ENCODE data around the gene MAP2K4. TPM values are rescaled to one million over a fixed set of nuclear protein-coding genes. Genes with fewer than 3 reads are reported as not detected.

Gene MAP2K4
- total and polyA plus RNA-seq, 2 experiments from 2014 or later, result 43.4 to 76.9 TPM

DNA sequence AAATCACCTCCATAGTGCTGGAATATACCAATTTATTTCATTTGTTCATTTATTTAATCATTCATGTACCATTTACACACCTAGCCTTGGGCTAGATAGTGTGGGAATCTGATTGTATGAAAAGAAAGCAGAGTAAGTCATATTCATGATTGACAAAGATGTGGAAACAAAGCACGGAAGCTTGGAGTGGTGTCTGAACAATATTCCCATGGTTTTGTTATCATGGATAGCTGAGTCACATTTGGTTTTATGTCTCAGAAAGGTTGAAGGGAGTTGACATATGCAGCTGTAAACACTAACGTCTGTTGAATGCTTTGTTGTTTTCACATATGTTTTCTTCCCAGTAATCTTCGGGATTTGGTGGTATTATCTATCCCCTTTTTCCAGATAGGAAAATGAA is 76.6 kb downstream of the MAP2K4 start:
- H3K4me1 ChIP-seq (ENCODE audit: low read depth), result peaks cover 5% of the 10 kb centered on the region
- DNase-seq (ENCODE audit: low read depth in 1 of 2, low spot score in 1 of 2), result peak in 1 of 2 donors; percentile 73
- H3K9me3 ChIP-seq (ENCODE audit: low read depth), result no peaks in the 10 kb centered on the region
- no peak for TF ChIP-seq CTCF (IDR thresholded peaks at IDR 0.05; ENCODE audit: low read depth, low read length)
- no peaks in the 10 kb centered on the region for H3K27me3 ChIP-seq
- peaks cover 4% of the 10 kb centered on the region for H3K36me3 ChIP-seq
- no peak overlapping the region for H3K4me3 ChIP-seq
- no peak overlapping the region for H3K27ac ChIP-seq

GRCh38 chr17:12098568-12098967 is 77.9 kb downstream of the MAP2K4 start:
- H3K4me3 ChIP-seq, result no peak overlapping the region
- no peak for DNase-seq (ENCODE audit: low read depth in 1 of 2, low spot score in 1 of 2)
- H3K4me1 ChIP-seq (ENCODE audit: low read depth), result no peaks in the 10 kb centered on the region
- H3K9me3 ChIP-seq (ENCODE audit: low read depth), result no peaks in the 10 kb centered on the region
- no peak overlapping the region for H3K27ac ChIP-seq
- no peak for TF ChIP-seq CTCF (IDR thresholded peaks at IDR 0.05; ENCODE audit: low read depth, low read length)
- H3K27me3 ChIP-seq, result no peaks in the 10 kb centered on the region
- H3K36me3 ChIP-seq, result peaks cover 4% of the 10 kb centered on the region

- no peaks in the 10 kb centered on the region for H3K27me3 ChIP-seq
- H3K27ac ChIP-seq, result no peak overlapping the region
- H3K36me3 ChIP-seq, result peaks cover 4% of the 10 kb centered on the region
- H3K4me3 ChIP-seq, result no peak overlapping the region
- no peak for TF ChIP-seq CTCF (IDR thresholded peaks at IDR 0.05; ENCODE audit: low read depth, low read length)
- H3K9me3 ChIP-seq (ENCODE audit: low read depth), result no peaks in the 10 kb centered on the region
- H3K4me1 ChIP-seq (ENCODE audit: low read depth), result no peaks in the 10 kb centered on the region
- DNase-seq (ENCODE audit: low read depth in 1 of 2, low spot score in 1 of 2), result no peak
Measured at GRCh38 chr17:12099412-12099811, 78.7 kb downstream of the MAP2K4 start.

DNA sequence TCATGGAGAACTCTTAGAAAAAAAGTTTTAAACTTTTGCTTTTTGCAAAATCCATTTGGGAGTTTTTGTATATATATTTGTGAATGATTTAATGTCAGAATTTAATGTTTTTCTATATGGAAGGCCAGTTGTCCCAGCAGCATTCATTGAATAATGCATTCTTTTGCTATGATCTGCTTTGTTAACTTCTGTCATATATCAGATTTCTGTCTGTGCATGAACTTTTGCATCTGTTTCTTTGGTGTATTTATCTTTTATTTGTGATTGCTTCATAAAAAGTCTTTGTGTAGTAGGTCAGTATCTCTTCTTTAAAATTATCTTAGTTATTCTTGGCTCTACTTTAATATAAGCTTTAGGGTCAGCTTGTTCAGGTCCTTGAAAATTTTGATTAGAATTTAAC is 84.2 kb downstream of the MAP2K4 start:
- no peaks in the 10 kb centered on the region for H3K36me3 ChIP-seq
- H3K9me3 ChIP-seq (ENCODE audit: low read depth), result no peaks in the 10 kb centered on the region
- no peak for TF ChIP-seq CTCF (IDR thresholded peaks at IDR 0.05; ENCODE audit: low read depth, low read length)
- no peaks in the 10 kb centered on the region for H3K27me3 ChIP-seq
- no peak overlapping the region for H3K4me3 ChIP-seq
- peaks cover 16% of the 10 kb centered on the region for H3K4me1 ChIP-seq (ENCODE audit: low read depth)
- peak in 1 of 2 donors; percentile 20 for DNase-seq (ENCODE audit: low read depth in 1 of 2, low spot score in 1 of 2)
- no peak overlapping the region for H3K27ac ChIP-seq

DNA sequence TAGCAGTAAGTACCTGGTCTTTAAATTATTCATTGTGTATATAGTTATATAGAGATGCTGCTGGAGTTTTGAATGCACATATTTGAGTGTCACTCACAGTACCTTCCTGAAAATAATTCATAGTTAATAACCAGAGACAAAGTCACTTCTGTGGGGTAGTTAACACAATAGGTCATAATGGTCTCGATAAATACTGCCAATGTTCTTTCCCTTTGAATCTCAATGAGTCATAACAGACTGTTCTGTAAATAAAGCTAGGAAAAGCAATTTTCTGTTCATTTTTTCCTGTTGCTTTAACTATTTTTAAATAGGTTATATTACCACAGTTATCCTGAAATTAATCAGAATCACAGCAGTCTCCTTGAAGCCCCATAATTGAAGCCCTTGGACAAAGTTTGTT is 87.2 kb downstream of the MAP2K4 start:
- TF ChIP-seq CTCF (IDR thresholded peaks at IDR 0.05; ENCODE audit: low read depth, low read length), result no peak
- Histone ChIP-seq H3K27me3 (no peaks in the 10 kb centered on the region), H3K4me3 (no peak overlapping the region), H3K9me3 (ENCODE audit: low read depth) (no peaks in the 10 kb centered on the region), H3K36me3 (peaks cover 5% of the 10 kb centered on the region), H3K4me1 (ENCODE audit: low read depth) (peaks cover 16% of the 10 kb centered on the region), H3K27ac (no peak overlapping the region)
- DNase-seq (ENCODE audit: low read depth in 1 of 2, low spot score in 1 of 2), result peak in 1 of 2 donors; percentile 21

- Histone ChIP-seq H3K9me3 (ENCODE audit: low read depth) (no peaks in the 10 kb centered on the region), H3K36me3 (peaks cover 14% of the 10 kb centered on the region), H3K27ac (peak overlapping the region; percentile 10), H3K4me1 (ENCODE audit: low read depth) (peaks cover 13% of the 10 kb centered on the region), H3K27me3 (no peaks in the 10 kb centered on the region), H3K4me3 (no peak overlapping the region)
- no peak for DNase-seq (ENCODE audit: low read depth in 1 of 2, low spot score in 1 of 2)
- TF ChIP-seq CTCF (IDR thresholded peaks at IDR 0.05; ENCODE audit: low read depth, low read length), result no peak
Measured at GRCh38 chr17:12110906-12111305, 90.2 kb downstream of the MAP2K4 start.

All from cardiac muscle cell (in vitro differentiated cells and primary cell).